CD4-positive, alpha-beta T cell treated with Interleukin-10 for 1 hour (primary cell): ENCODE measurements around the gene MYOC.
"Not testable (repeated sequence)": the region's sequence is repeated elsewhere in the genome, so short reads cannot be mapped to it uniquely, and the experiment has no call there.

Source experiments
- DNase-seq: peaks from one replicate; pipeline ENCODE4 v3.0.0-alpha.2; 2020

MYOC gene

DNA sequence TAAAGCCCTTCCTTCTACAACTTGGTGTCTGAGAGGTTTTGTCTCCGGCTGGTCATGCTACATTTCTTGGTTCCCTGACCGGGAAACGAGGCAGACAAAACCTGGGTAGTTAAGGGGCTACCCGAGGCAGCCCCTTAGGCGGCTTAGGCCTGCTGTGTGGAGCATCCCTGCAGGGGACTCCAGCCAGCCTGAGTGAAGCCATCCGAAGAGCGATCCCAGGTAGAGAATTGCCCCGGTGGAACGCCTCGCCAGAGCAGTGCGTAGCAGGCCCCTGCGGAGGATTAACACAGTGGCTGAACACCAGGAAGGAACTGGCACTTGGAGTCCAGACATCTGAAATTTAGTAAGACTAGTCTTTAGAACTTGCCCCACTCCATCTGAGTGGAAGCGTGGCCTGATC is 51.6 kb downstream of the MYOC start:
- DNase-seq: no peak

GRCh38 chr1:171600310-171600709 is 52.2 kb downstream of the MYOC start:
- DNase-seq: not testable (repeated sequence)

- no peak for DNase-seq
Measured at GRCh38 chr1:171597203-171597602, 55.3 kb downstream of the MYOC start.

GRCh38 chr1:171596705-171597104 is 55.8 kb downstream of the MYOC start:
- DNase-seq: no peak

DNA sequence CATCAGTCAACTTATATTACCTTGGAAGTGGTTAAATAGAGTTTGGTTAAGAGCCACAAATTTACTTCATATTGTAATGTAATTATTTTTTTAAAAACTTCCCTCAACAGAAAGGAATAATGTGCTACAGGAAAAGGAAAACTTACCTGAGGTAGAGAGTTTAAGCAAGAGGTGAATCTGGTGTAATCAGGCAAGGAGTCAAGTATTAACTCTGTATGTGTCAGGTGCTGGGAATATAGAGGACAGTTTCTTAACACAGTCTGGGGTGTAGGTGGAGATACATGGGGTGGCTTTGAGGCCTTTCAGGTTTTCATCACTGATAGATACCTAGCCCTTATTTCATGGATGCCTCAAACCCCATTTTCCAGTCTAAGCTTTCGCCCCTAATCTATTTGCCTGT is 56.4 kb downstream of the MYOC start:
- DNase-seq: no peak

GRCh38 chr1:171595324-171595723 is 57.2 kb downstream of the MYOC start:
- no peak for DNase-seq

GRCh38 chr1:171590022-171590421 is 62.5 kb downstream of the MYOC start:
- DNase-seq: no peak

GRCh38 chr1:171588230-171588629 is 64.3 kb downstream of the MYOC start:
- no peak for DNase-seq

- DNase-seq: no peak
Measured at GRCh38 chr1:171585715-171586114, 66.8 kb downstream of the MYOC start.
